MM.1S (cell line): ENCODE results near the gene FSD1.
"Not testable (repeated sequence)": the region's sequence is repeated elsewhere in the genome, so short reads cannot be mapped to it uniquely, and the experiment has no call there.

ENCODE experiments used
- DNase-seq: peaks from one replicate; pipeline ENCODE4 v3.0.0-alpha.2; 2015
- H2AFZ ChIP-seq: fragments of 300-600 bp; sonication (generic); 2 replicates; pipeline ENCODE4 v1.6.0; 2016; ENCODE audit warnings: antibody characterized with exemption, low read length
- H3F3A ChIP-seq: fragments of 300-600 bp; sonication (generic); 2 replicates; pipeline ENCODE4 v1.6.1; 2016; ENCODE audit warnings: mild to moderate bottlenecking, antibody characterized with exemption, low read length, moderate library complexity, mixed read lengths; ENCODE audit not compliant: insufficient read depth
- H3K27ac ChIP-seq: fragments of 300-600 bp; sonication (generic); 2 replicates; pipeline ENCODE4 v1.5.1; 2016; ENCODE audit warnings: mild to moderate bottlenecking, low read length
- H3K27me3 ChIP-seq: fragments of 300-600 bp; sonication (generic); replicated peaks from 2 replicates; pipeline ENCODE4 v1.6.0; 2016; ENCODE audit warnings: low read length; ENCODE audit not compliant: insufficient read depth
- H3K36me3 ChIP-seq: fragments of 300-600 bp; sonication (generic); replicated peaks from 2 replicates; pipeline ENCODE4 v1.6.1; 2016; ENCODE audit warnings: mild to moderate bottlenecking, low read length, mixed read lengths; ENCODE audit not compliant: insufficient read depth
- H3K4me1 ChIP-seq: fragments of 300-600 bp; sonication (generic); 2 replicates; pipeline ENCODE4 v1.6.1; 2016; ENCODE audit warnings: low read length, mixed read lengths
- H3K4me2 ChIP-seq: fragments of 300-600 bp; sonication (generic); 2 replicates; pipeline ENCODE4 v1.6.0; 2016; ENCODE audit warnings: low read depth, low read length
- H3K4me3 ChIP-seq: fragments of 300-600 bp; sonication (generic); 2 replicates; pipeline ENCODE4 v1.5.1; 2016; ENCODE audit warnings: low read length, mixed read lengths
- H3K79me2 ChIP-seq: fragments of 300-600 bp; sonication (generic); 2 replicates; pipeline ENCODE4 v1.6.1; 2016; ENCODE audit warnings: mixed run types, low read length, mixed read lengths
- H3K9ac ChIP-seq: fragments of 300-600 bp; sonication (generic); 2 replicates; pipeline ENCODE4 v1.6.1; 2016; ENCODE audit warnings: low read length, mixed read lengths
- H3K9me2 ChIP-seq: fragments of 300-600 bp; sonication (generic); replicated peaks from 2 replicates; pipeline ENCODE4 v1.6.1; 2016; ENCODE audit warnings: mild to moderate bottlenecking, low read length, mixed read lengths; ENCODE audit not compliant: insufficient read depth
- H3K9me3 ChIP-seq: fragments of 300-600 bp; sonication (generic); replicated peaks from 2 replicates; pipeline ENCODE4 v1.6.1; 2016; ENCODE audit warnings: mild to moderate bottlenecking, low read length, mixed read lengths; ENCODE audit not compliant: insufficient read depth
- H4K20me1 ChIP-seq: fragments of 300-600 bp; sonication (generic); 2 replicates; pipeline ENCODE4 v1.6.1; 2016; ENCODE audit warnings: mild to moderate bottlenecking, low read length, moderate library complexity, mixed read lengths; ENCODE audit not compliant: insufficient read depth
- CTCF ChIP-seq: fragments of 300-600 bp; sonication (generic); IDR thresholded peaks from 2 replicates; pipeline ENCODE4 v1.5.1; 2016; ENCODE audit warnings: antibody characterized with exemption, low read length, mixed read lengths
- EZH2 ChIP-seq: fragments of 300-600 bp; sonication (generic); optimal IDR thresholded peaks from 2 replicates; pipeline ENCODE3; 2017; ENCODE audit warnings: low read depth, mild to moderate bottlenecking, antibody characterized with exemption, low read length, mixed read lengths
- EZH2phosphoT487 ChIP-seq: fragments of 300-600 bp; sonication (generic); IDR thresholded peaks from 2 replicates; pipeline ENCODE4 v1.6.1; 2018; ENCODE audit warnings: antibody characterized with exemption, low read length

The FSD1 gene

GRCh38 chr19:4327877-4328242 is 23.5 kb downstream of the FSD1 start:
- H3F3A ChIP-seq, result no peaks in the 10 kb centered on the region
- H3K4me3 ChIP-seq, result peak overlapping the region; percentile 45
- no peaks in the 10 kb centered on the region for H3K36me3 ChIP-seq
- TF ChIP-seq EZH2phosphoT487 (no peak), CTCF (no peak), EZH2 (no peak)
- H2AFZ ChIP-seq, result peak overlapping the region; percentile 70
- 0 out of 2 replicates have a peak, but pooled peaks cover 3% of the 10 kb centered on the region for H3K4me1 ChIP-seq
- H3K27me3 ChIP-seq, result peaks cover 23% of the 10 kb centered on the region
- no peaks in the 10 kb centered on the region for H3K9me3 ChIP-seq
- no peaks in the 10 kb centered on the region for H3K79me2 ChIP-seq
- H3K4me2 ChIP-seq, result peak overlapping the region; percentile 63
- no peaks in the 10 kb centered on the region for H4K20me1 ChIP-seq
- DNase-seq, result no peak
- H3K9me2 ChIP-seq, result no peaks in the 10 kb centered on the region
- no peak overlapping the region for H3K9ac ChIP-seq
- no peak overlapping the region for H3K27ac ChIP-seq

- Histone ChIP-seq H3K79me2 (no peaks in the 10 kb centered on the region), H2AFZ (peak overlapping the region; percentile 22), H3K4me1 (0 out of 2 replicates have a peak, but pooled peaks cover 3% of the 10 kb centered on the region), H3K27ac (peak overlapping the region; percentile 33; the same call in 1 of the 2 replicates), H4K20me1 (no peaks in the 10 kb centered on the region), H3K9me3 (no peaks in the 10 kb centered on the region), H3K4me2 (peak overlapping the region; percentile 63; the same call in 1 of the 2 replicates), H3K9me2 (no peaks in the 10 kb centered on the region), H3K9ac (peak overlapping the region; percentile 61), H3K36me3 (no peaks in the 10 kb centered on the region), H3F3A (no peaks in the 10 kb centered on the region), H3K4me3 (peak overlapping the region; percentile 55), H3K27me3 (peaks cover 18% of the 10 kb centered on the region)
- DNase-seq, result peak; percentile 88
- TF ChIP-seq EZH2phosphoT487 (no peak), CTCF (no peak), EZH2 (no peak)
Observed at GRCh38 chr19:4328243-4328990, 24.0 kb downstream of the FSD1 start.

- Histone ChIP-seq H3K4me2 (peak overlapping the region; percentile 28; the same call in 1 of the 2 replicates), H3K27me3 (peaks cover 11% of the 10 kb centered on the region), H2AFZ (peak overlapping the region; percentile 22; the same call in 1 of the 2 replicates), H3K9ac (peak overlapping the region; percentile 61), H3K27ac (peak overlapping the region; percentile 33; the same call in 1 of the 2 replicates), H3K4me3 (peak overlapping the region; percentile 55)
- H3K36me3 ChIP-seq, H3K4me1 ChIP-seq, H3K79me2 ChIP-seq, H3K9me3 ChIP-seq, H4K20me1 ChIP-seq, H3F3A ChIP-seq, DNase-seq, H3K9me2 ChIP-seq: not testable (repeated sequence)
Observed at GRCh38 chr19:4328991-4329681, 24.7 kb downstream of the FSD1 start.
